Activated CD8-positive, alpha-beta memory T cell treated with anti-CD3 and anti-CD28 coated beads, Interleukin-2, amount 50 U/mL, for 48 hours (primary cell): ENCODE data around the gene TMEM237.

ENCODE experiments used
- DNase-seq: peaks from one replicate; pipeline ENCODE4 v3.0.0-alpha.2; 2020

The TMEM237 gene

DNA sequence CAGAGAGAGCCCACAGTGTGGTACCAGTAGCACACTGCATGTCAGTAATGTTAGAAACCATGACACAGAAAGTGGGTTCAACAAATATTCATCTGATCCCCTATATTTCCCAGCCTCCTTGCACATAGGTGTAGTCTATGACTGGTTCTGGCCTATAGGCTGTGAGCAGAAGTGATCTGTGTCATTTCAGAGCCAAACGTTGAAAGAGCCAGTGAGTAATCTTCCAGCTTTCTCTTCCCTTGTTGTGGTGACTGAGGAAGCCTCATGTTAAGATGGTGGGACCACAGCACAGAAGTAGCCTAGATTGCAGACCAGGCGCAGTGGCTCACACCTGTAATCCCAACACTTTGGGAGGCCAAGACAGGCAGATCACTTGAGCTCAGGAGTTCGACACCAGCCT is 4.1 kb downstream of the TMEM237 start:
- no peak for DNase-seq

DNA sequence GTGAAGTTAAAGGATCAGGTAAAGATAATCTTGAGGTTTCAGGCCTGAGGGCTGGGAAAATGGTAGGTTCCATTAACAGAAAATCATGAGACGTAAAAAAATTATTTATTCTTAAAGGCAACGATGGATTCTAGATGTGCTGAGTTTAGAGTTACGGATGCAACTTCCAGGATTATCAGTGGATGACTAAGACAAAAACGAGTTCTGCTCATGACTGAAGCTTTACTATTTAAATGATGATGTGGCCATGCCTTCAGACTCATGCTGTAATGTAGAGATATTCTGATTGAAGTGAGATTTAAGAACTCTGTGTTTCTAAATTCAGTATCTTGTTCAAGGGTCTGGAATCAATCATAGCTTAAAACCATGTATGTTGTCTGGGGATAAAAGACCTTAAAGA is 5.0 kb downstream of the TMEM237 start:
- no peak for DNase-seq

DNA sequence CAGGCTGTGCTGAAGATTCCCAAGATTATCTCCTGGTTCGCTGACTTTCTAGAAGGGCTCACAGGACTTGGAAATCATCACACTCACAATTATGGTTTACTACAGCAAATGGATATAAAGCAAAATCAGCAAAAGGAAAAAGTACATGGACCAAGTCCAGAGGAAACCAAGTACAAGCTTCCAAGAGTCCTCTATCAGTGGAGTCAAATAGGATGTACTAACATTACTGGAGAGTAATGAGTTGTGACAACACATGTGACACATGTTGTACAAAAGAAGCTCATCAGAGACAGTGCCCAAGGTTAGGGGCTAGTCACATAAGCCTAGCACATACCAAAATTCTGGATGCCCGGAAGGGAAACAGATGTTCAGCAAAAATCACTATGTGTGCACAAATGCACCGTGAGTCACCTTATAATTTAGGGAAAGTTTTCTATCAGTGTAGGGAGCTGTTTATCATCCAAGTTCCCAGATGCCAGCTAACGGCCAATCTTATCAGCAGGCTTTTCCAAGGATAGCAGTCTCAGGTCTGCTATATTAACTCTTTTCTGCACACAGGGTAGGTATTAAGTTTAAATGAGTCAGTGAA is 9.5 kb downstream of the TMEM237 start:
- DNase-seq, result no peak

DNA sequence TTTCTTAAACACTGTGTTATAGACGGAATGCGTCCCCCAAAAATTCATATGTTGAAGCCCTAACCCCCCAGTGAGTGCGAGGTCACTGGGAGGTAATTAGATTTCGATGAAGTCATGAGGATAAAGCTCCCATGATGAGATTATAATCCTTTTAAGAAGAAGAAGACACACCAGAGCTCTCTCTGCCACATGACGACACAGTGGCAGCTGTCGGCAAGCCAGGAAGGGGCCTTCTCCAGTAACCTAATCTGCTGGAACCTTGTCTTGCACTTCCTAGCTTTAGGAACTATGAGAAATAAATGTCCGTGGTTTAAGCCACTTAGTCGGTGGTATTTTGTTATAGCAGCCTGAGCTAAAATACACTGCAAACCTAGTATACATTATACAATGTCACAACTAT is 12.3 kb downstream of the TMEM237 start:
- no peak for DNase-seq

DNA sequence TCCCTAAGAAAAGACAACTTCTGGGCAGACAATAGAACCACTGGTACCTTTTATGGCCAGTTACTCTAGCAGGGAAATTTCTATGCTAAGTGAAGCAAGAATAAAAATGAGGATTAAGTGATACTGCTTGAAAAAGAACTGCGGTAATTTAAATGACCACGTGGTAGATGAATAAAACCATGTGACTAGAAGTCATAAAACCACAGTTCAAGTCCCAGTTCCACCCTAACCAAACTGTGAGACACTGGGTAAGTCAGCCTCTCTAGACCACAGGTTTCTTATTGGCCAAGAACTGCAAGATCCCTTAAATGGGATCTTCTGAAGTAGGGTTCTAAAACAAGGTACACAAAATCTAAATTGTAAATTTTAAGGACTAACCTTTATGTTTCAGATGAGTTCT is 12.7 kb downstream of the TMEM237 start:
- no peak for DNase-seq

DNA sequence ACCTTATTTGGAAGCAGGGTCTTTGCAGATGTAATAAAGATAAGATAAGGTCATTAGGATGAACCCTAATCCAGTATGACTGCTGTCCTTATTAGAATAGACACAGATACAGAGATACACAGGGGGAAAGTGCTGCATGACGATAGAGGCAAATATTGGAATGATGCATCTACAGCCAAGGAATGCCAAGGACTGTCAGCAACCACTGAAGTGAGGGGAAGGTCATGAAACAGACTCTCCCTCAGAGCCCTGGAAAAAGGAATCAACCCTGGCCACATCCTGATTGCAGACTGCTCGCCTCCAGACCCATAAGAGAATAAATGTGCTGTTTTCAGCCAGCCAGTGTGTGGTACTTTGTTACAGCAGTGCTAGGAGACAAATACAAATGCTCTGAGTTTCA is 14.8 kb downstream of the TMEM237 start:
- DNase-seq, result no peak

DNA sequence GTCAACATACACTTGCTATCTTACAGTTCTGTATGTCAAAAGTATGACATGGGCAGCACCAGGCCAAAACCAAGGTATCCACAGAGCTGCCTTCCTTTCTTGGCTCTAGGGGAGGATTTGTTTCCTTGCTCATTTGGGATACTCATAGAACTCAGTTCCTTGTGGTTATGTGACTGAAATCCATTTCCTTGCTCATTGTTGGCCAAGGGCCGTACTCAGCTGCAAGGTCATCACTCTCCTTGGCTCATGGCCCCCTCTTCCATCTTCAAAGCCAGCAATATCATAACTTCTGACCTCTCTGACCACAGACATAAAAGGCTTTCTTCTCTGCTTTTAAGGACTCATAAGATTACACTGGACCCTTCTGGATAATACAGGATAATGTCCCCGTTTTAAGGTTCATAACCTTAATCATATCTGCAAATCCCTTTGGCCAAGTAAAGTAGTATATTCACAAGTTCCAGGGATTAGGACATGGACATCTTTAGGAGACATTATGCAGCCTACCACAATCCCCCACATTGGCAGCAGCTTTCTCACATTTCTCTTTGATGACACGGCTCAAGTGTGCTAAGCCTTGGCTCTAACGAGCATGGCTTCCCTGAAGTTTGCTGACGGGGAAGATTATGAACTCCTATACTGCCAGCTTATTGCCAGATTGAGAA is 20.9 kb downstream of the TMEM237 start:
- no peak for DNase-seq

DNA sequence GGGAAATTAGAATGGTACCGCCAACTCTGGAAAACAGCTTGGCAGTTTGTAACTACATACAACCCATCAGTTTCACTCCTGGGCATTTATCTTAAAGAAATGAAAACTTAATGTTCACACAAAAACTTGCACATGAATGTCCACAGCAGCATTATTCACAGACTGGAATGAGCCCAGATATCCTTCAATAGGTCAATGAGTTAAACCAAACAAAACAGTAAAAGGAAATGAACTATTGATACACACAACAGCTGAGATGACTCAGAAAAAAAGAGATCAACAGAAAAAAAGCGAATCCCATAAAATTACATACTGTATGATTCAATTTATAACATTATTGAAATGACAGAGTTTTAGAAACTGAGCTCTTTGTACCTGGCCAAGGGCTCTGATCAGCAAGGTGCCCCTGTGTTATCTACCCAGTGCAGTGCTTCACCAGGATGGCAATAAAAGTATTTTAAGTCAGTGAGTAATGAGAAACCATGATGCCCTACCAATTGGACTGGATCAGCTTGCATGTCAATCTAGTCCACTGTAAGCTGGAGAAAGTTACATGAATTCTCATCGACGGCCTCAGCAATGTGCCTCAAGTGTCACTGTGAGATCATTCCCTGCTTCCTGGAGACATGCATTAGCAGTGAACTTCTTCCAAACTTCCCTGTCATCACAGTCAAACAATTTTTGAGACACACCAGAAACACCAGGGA is 21.9 kb downstream of the TMEM237 start:
- DNase-seq, result no peak

DNA sequence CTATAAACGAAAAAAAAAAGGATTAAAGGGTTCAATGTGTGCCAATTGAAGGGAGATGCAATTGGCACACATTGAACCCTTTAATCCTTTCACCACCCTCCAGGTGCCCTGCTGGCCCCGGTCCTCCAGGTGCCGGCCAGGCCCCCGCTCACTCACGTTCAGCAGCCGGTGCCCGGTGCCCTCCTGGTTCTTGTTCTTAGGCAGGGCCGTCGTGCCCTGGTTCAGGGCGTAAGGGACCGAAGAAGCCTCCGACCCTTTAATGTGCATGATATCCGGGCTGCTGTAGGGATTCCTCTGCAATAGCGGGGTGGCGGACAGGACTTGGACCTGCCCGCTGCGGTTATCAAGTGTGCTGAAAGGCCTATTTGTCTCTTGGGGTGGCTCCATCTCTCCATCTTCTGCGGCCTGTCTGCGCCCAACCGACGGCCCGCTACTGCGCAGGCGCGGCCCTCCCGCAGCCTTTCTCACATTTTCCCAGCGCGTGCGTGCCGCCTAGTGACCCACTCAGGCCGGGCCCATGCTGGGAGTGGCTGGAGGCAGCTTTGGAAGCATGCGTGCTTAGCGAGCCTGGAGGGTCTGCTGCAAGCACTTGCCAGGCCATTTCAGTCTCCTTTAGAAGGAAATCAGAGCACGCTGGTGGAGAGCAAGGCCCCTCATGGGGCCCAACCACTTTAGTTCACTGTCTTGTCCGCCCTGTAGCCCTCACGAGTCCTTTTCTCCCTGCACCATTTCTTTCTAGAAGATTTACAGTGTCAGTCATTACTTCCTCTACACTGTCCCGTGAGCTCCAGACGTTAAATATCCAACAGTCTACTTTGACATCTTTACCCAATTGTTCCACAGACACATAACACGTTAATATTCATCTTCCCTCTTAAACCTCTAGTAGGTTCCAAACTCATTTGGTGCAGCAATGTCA is 24.3 kb downstream of the TMEM237 start:
- DNase-seq, result no peak

DNA sequence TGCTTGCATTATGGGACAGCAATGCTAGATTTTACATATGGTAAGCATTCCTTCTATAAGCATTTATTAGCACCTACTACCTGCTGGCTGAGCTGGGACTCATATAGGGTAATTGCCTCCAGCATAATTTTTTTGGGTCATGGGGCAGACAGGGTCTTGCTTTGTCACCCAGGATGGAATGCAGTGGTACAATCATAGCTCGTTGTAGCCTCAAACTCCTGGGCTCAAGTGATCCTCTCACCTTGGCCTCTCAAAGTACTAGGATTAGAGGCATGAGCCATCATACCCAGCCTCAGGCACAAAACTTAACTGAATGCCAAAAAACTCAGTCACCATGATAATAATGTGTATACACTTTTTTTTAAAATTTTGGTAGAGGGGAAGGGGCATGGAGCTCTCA is 35.3 kb downstream of the TMEM237 start:
- DNase-seq, result no peak

DNA sequence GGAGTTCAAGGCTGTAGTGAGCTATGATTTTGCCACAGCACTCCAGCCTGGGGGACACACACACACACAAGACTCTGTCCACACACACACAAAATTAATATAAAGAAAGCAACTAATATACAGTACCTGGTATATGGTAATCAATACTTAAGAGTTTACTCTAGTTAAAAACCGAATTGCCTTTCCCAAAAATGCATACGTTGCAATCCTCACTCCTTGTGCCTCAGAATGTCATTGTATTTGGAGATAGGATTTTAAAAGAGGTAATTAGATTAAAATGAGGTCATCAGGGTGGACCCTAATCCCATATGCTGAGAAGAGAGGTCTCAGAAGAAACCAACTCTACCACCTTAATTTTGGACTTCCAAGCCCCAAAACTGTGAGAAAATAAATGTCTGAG is 35.7 kb downstream of the TMEM237 start:
- DNase-seq, result no peak

DNA sequence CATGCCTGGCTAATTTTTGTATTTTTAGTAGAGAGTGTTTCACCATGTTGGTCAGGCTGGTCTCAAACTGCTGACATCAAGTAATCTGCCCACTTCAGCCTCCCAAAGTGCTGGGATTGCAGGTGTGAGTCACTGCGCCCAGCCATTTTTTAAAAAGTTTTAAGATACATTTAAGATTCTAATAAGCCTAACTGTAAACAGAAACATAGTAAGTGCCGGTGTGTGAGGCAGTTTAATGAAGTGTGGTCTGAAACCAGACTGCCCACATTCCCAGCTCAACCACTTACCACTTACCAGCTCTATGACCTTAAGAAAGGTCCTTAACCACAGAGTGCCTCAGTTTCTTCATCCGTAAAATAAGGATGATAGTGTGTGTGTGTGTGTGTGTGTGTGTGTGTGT is 42.4 kb downstream of the TMEM237 start:
- DNase-seq, result no peak

DNA sequence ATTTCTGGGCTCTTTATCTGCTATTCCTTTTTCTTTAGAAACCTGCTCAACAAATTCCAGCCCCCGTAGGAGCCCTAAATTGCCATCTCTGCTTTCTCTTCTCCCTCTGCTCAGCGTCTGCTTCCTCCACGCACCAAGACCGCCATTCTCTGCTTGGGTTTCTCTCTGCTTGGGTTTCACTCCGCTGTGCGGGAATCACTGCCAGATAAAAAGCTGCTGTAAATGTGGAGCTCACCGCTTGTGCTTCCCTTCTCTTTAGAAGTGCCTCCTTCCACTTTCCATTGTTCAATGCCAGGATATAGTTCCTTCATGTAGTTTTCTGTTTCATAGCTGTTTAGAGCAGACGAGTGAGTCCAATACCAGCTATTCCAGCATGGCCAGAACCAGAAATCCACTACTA is 45.9 kb downstream of the TMEM237 start:
- DNase-seq, result no peak

DNA sequence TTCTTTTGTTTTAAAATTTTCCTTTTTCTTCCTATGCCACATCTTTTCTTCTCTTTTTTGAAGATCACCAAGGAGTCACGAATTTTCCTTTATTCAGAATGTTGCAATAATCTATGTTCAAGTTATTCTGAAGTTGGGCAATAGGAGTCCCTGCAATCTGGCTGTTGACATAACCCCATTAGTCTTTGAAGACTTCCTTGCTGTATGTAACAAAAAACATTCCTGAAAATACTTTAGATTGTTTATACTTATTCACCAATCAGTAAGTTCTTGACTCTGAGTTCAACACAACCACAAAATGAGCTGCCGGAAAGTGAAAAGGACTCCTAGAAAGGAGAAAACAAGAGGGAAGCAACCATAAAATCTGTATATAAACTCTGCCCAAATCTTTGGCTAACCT is 62.8 kb downstream of the TMEM237 start:
- no peak for DNase-seq

DNA sequence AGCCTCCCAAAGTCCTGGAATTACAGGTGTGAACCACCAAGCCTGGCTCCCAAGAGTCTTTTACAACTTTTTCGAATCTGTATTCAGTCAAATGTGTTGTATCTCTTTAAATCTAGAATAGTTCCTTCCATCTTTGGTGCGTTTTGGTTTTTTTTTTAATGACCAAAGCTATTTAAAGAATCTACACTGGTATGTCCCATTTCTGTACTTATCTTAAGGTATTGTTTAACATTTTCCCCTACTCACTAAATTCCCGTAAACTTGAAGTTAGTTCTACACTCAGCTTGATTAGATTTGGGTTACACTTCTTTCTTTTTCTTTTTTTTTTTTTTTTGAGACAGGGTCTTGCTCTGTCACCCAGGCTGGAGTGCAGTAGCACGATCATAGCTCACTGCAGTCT is 63.8 kb downstream of the TMEM237 start:
- no peak for DNase-seq

DNA sequence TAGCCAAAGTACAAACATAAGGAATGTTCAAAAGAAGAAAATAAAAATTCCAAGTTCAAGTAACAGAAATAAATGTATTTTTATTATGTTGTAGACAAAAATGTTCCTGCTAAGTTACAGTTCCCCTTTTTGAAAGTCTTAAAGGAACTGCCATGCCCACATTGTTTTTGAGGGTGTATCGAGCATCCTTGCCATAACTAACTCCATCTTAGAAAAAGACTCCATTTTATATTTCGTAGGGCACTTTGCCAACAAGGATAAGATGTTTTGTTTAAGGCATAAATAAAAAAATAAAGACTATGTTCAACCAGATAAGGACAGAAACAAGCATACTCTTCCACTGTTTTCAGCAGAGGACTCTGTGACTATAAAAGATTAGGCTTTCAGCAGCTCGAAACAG is 67.3 kb downstream of the TMEM237 start:
- DNase-seq, result no peak

DNA sequence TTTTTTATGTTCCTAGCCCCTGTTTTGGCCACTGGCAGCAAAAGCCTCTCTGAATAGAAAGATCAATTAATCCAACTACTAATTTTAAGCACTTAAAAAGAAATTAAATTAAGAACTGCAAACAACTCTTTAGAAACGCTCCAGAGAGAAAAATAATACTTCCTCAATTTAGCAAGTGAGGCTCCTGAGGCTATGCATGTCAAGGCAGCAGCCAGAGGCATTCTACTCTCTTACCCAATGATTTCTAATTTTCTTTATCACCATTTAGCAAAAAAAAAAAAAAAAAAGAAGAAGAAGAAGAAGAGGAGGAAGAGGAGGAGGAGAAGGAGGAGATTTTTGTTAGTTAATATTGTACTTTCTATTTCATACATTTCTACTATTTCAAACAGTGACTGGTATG is 68.5 kb downstream of the TMEM237 start:
- no peak for DNase-seq

DNA sequence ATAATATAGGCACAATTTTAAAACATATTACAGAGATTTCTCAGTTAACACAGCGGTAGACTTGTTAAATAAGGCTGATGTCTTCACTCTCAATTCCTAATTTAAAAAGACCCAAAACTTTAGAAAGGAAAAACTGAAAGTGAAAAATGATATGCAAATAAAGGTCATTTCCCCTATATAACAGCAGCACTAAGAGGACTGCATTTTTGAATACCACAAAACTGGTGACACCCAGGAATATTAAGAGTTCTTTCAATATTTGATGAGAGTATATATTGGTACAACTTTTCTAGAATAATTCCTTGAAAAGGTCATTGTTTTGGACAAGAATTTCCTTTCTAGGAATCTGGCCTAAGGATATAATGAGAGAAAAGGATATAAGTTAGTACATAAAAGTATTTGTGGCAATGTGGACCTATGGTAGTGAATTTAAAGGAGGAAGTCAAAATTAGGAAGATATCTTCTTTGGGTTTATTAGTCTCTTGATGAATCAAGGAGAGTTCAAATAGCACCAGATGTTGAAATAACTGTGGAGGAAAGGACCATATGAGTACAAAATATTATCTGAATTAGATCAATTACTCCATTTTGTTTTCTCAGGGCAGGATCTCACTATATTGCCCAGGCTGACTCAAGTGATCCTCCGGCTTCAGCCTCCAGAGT is 70.3 kb downstream of the TMEM237 start:
- no peak for DNase-seq
